ENCODE results near the gene TCERG1L.

The TCERG1L gene

GRCh38 chr10:131207584-131208532 lies 103.7 kb downstream of the TCERG1L start:
- Histone ChIP-seq H3K18ac (ENCODE audit: low read depth in 1 of 2, low read length in 2 of 2) (no peak overlapping the region), H2AK5ac (ENCODE audit: low read length, severe bottlenecking) (no peak overlapping the region), H2AFZ (ENCODE audit: low read depth, low read length) (no peak overlapping the region), H2BK15ac (ENCODE audit: low read depth, poor library complexity, severe bottlenecking) (no peak overlapping the region), H3K4me2 (ENCODE audit: low read length, poor library complexity, severe bottlenecking) (no peak overlapping the region), H2BK120ac (ENCODE audit: low read depth, low read length) (no peak overlapping the region), H3K27ac (ENCODE audit: low read length, poor library complexity, severe bottlenecking) (no peak overlapping the region), H4K91ac (ENCODE audit: low read length) (no peak overlapping the region), H3K4me3 (ENCODE audit: insufficient read depth in 1 of 2, low read depth in 1 of 2, low read length in 2 of 2) (no peak overlapping the region), H3K9me3 (ENCODE audit: control insufficient read depth, low read length) (peaks cover 3% of the 10 kb centered on the region), H3K4ac (ENCODE audit: low read depth in 1 of 2, low read length in 2 of 2) (no peak overlapping the region), H2BK12ac (ENCODE audit: low read length in 2 of 2) (no peak overlapping the region), H3K14ac (ENCODE audit: low read length in 2 of 2) (no peak overlapping the region), H3K4me1 (ENCODE audit: control insufficient read depth, insufficient read depth, low read depth, low read length) (no peaks in the 10 kb centered on the region), H3K36me3 (ENCODE audit: control insufficient read depth in 1 of 2, insufficient read depth in 2 of 2, low read depth in 1 of 2, low read length in 2 of 2) (no peaks in the 10 kb centered on the region), H2BK5ac (ENCODE audit: low read depth, low read length, poor library complexity, severe bottlenecking) (no peak overlapping the region), H3K9ac (ENCODE audit: low read length) (no peak overlapping the region), H3K23ac (ENCODE audit: low read length in 2 of 2) (no peak overlapping the region), H3K79me1 (replicated peaks; ENCODE audit: low read length, poor library complexity, severe bottlenecking) (no peaks in the 10 kb centered on the region), H3K27me3 (ENCODE audit: control insufficient read depth in 1 of 2, insufficient read depth in 1 of 2, low read length in 2 of 2) (no peaks in the 10 kb centered on the region), H4K8ac (ENCODE audit: low read length) (no peak overlapping the region)
- 86% methylated on average over 29 of the region's 29 CpGs for WGBS
- no peak for DNase-seq

DNA sequence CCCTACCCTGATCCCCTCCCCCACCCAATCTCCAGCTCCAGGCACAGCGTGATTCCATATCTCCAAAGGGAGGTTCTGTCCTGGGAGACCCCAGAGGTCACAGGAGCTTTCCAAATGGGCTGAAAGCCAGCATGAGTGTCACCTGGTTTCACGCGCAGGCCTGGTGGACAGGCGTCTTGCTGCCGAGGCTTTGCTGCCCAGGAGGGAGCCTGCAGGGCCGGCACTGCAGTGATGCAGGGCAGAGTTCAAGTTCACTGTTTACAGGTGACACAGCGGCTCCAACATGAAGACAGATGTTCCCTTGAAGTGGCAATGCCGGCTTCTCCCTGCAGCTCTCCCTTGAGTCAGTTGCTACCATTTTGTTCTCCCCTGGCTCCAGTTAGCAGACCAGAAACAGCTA lies 104.3 kb downstream of the TCERG1L start:
- H3K14ac ChIP-seq (ENCODE audit: low read length in 2 of 2), result no peak overlapping the region
- H3K27me3 ChIP-seq (ENCODE audit: control insufficient read depth in 1 of 2, insufficient read depth in 1 of 2, low read length in 2 of 2), result no peaks in the 10 kb centered on the region
- no peak overlapping the region for H2BK15ac ChIP-seq (ENCODE audit: low read depth, poor library complexity, severe bottlenecking)
- H4K8ac ChIP-seq (ENCODE audit: low read length), result no peak overlapping the region
- no peak overlapping the region for H2AK5ac ChIP-seq (ENCODE audit: low read length, severe bottlenecking)
- H2BK120ac ChIP-seq (ENCODE audit: low read depth, low read length), result no peak overlapping the region
- no peak overlapping the region for H3K27ac ChIP-seq (ENCODE audit: low read length, poor library complexity, severe bottlenecking)
- no peak overlapping the region for H3K4me2 ChIP-seq (ENCODE audit: low read length, poor library complexity, severe bottlenecking)
- 83% methylated on average over 8 of the region's 8 CpGs for WGBS
- H3K23ac ChIP-seq (ENCODE audit: low read length in 2 of 2), result no peak overlapping the region
- no peak overlapping the region for H3K4ac ChIP-seq (ENCODE audit: low read depth in 1 of 2, low read length in 2 of 2)
- no peak overlapping the region for H3K9ac ChIP-seq (ENCODE audit: low read length)
- no peak overlapping the region for H2AFZ ChIP-seq (ENCODE audit: low read depth, low read length)
- H3K79me1 ChIP-seq (replicated peaks; ENCODE audit: low read length, poor library complexity, severe bottlenecking), result no peaks in the 10 kb centered on the region
- H3K36me3 ChIP-seq (ENCODE audit: control insufficient read depth in 1 of 2, insufficient read depth in 2 of 2, low read depth in 1 of 2, low read length in 2 of 2), result no peaks in the 10 kb centered on the region
- no peak for DNase-seq
- H4K91ac ChIP-seq (ENCODE audit: low read length), result no peak overlapping the region
- H3K4me3 ChIP-seq (ENCODE audit: insufficient read depth in 1 of 2, low read depth in 1 of 2, low read length in 2 of 2), result no peak overlapping the region
- H3K4me1 ChIP-seq (ENCODE audit: control insufficient read depth, insufficient read depth, low read depth, low read length), result no peaks in the 10 kb centered on the region
- H2BK12ac ChIP-seq (ENCODE audit: low read length in 2 of 2), result no peak overlapping the region
- H3K9me3 ChIP-seq (ENCODE audit: control insufficient read depth, low read length), result peaks cover 3% of the 10 kb centered on the region
- H2BK5ac ChIP-seq (ENCODE audit: low read depth, low read length, poor library complexity, severe bottlenecking), result no peak overlapping the region
- no peak overlapping the region for H3K18ac ChIP-seq (ENCODE audit: low read depth in 1 of 2, low read length in 2 of 2)

- no peak overlapping the region for H4K8ac ChIP-seq (ENCODE audit: low read length)
Observed at GRCh38 chr10:131206111-131206995, 105.2 kb downstream of the TCERG1L start.

DNA sequence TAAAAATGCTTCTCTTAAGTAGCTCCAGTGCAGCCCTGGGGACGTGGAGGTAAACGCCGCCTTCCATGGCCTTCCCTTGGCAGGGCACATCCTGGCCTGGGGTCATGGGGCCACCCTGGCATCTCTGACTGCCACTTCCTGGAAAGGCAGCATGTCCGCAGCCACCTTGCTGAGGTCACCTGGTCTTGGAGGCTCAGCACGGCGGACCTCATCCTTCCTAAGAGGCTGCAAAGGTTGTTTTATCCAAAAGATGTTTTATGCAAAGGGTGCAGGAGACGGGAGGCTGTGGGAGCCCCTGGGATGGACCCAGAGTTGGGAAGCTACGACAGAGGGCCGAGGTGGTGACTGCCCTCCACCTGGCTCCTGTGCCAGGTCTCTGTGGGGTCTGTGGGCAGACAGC lies 106.0 kb downstream of the TCERG1L start:
- Histone ChIP-seq H3K4ac (ENCODE audit: low read depth in 1 of 2, low read length in 2 of 2) (no peak overlapping the region), H2BK120ac (ENCODE audit: low read depth, low read length) (no peak overlapping the region), H3K4me1 (ENCODE audit: control insufficient read depth, insufficient read depth, low read depth, low read length) (no peaks in the 10 kb centered on the region), H3K23ac (ENCODE audit: low read length in 2 of 2) (no peak overlapping the region), H3K27me3 (ENCODE audit: control insufficient read depth in 1 of 2, insufficient read depth in 1 of 2, low read length in 2 of 2) (no peaks in the 10 kb centered on the region), H3K27ac (ENCODE audit: low read length, poor library complexity, severe bottlenecking) (no peak overlapping the region), H3K4me3 (ENCODE audit: insufficient read depth in 1 of 2, low read depth in 1 of 2, low read length in 2 of 2) (no peak overlapping the region), H2BK5ac (ENCODE audit: low read depth, low read length, poor library complexity, severe bottlenecking) (no peak overlapping the region), H2BK12ac (ENCODE audit: low read length in 2 of 2) (no peak overlapping the region), H3K79me1 (replicated peaks; ENCODE audit: low read length, poor library complexity, severe bottlenecking) (no peaks in the 10 kb centered on the region), H4K91ac (ENCODE audit: low read length) (no peak overlapping the region), H3K4me2 (ENCODE audit: low read length, poor library complexity, severe bottlenecking) (no peak overlapping the region), H3K18ac (ENCODE audit: low read depth in 1 of 2, low read length in 2 of 2) (no peak overlapping the region), H2BK15ac (ENCODE audit: low read depth, poor library complexity, severe bottlenecking) (no peak overlapping the region), H3K9me3 (ENCODE audit: control insufficient read depth, low read length) (peaks cover 3% of the 10 kb centered on the region), H4K8ac (ENCODE audit: low read length) (no peak overlapping the region), H2AK5ac (ENCODE audit: low read length, severe bottlenecking) (no peak overlapping the region), H2AFZ (ENCODE audit: low read depth, low read length) (no peak overlapping the region), H3K14ac (ENCODE audit: low read length in 2 of 2) (no peak overlapping the region), H3K9ac (ENCODE audit: low read length) (no peak overlapping the region), H3K36me3 (ENCODE audit: control insufficient read depth in 1 of 2, insufficient read depth in 2 of 2, low read depth in 1 of 2, low read length in 2 of 2) (no peaks in the 10 kb centered on the region)
- WGBS, result 81% methylated on average over 9 of the region's 9 CpGs
- DNase-seq, result no peak

More at GRCh38 chr10:131206111-131206995, 105.2 kb downstream of the TCERG1L start:
- DNase-seq, result no peak
- no peak overlapping the region for H4K91ac ChIP-seq (ENCODE audit: low read length)
- no peak overlapping the region for H3K18ac ChIP-seq (ENCODE audit: low read depth in 1 of 2, low read length in 2 of 2)
- no peak overlapping the region for H2BK12ac ChIP-seq (ENCODE audit: low read length in 2 of 2)
- no peaks in the 10 kb centered on the region for H3K27me3 ChIP-seq (ENCODE audit: control insufficient read depth in 1 of 2, insufficient read depth in 1 of 2, low read length in 2 of 2)
- no peak overlapping the region for H3K4ac ChIP-seq (ENCODE audit: low read depth in 1 of 2, low read length in 2 of 2)
- no peak overlapping the region for H2BK5ac ChIP-seq (ENCODE audit: low read depth, low read length, poor library complexity, severe bottlenecking)
- H2BK15ac ChIP-seq (ENCODE audit: low read depth, poor library complexity, severe bottlenecking), result no peak overlapping the region
- no peak overlapping the region for H3K4me2 ChIP-seq (ENCODE audit: low read length, poor library complexity, severe bottlenecking)
- no peak overlapping the region for H3K14ac ChIP-seq (ENCODE audit: low read length in 2 of 2)
- H3K4me3 ChIP-seq (ENCODE audit: insufficient read depth in 1 of 2, low read depth in 1 of 2, low read length in 2 of 2), result no peak overlapping the region
- no peak overlapping the region for H2AFZ ChIP-seq (ENCODE audit: low read depth, low read length)
- no peak overlapping the region for H3K9ac ChIP-seq (ENCODE audit: low read length)
- H3K9me3 ChIP-seq (ENCODE audit: control insufficient read depth, low read length), result peaks cover 3% of the 10 kb centered on the region
- 79% methylated on average over 26 of the region's 26 CpGs for WGBS
- H3K36me3 ChIP-seq (ENCODE audit: control insufficient read depth in 1 of 2, insufficient read depth in 2 of 2, low read depth in 1 of 2, low read length in 2 of 2), result no peaks in the 10 kb centered on the region
- no peak overlapping the region for H3K23ac ChIP-seq (ENCODE audit: low read length in 2 of 2)
- no peak overlapping the region for H2BK120ac ChIP-seq (ENCODE audit: low read depth, low read length)
- H3K4me1 ChIP-seq (ENCODE audit: control insufficient read depth, insufficient read depth, low read depth, low read length), result no peaks in the 10 kb centered on the region
- no peak overlapping the region for H3K27ac ChIP-seq (ENCODE audit: low read length, poor library complexity, severe bottlenecking)
- no peaks in the 10 kb centered on the region for H3K79me1 ChIP-seq (replicated peaks; ENCODE audit: low read length, poor library complexity, severe bottlenecking)
- H2AK5ac ChIP-seq (ENCODE audit: low read length, severe bottlenecking), result no peak overlapping the region

Measured in mesenchymal stem cell (in vitro differentiated cells and primary cell).